Measurements from ENCODE around the gene PTTG1IP2. TPM values are rescaled to one million over a fixed set of nuclear protein-coding genes. Genes with fewer than 3 reads are reported as not detected.

Gene PTTG1IP2
- total and polyA plus RNA-seq, 2 donors (not counting 1 experiment from before 2014, with no cell fraction given), result not detected

DNA sequence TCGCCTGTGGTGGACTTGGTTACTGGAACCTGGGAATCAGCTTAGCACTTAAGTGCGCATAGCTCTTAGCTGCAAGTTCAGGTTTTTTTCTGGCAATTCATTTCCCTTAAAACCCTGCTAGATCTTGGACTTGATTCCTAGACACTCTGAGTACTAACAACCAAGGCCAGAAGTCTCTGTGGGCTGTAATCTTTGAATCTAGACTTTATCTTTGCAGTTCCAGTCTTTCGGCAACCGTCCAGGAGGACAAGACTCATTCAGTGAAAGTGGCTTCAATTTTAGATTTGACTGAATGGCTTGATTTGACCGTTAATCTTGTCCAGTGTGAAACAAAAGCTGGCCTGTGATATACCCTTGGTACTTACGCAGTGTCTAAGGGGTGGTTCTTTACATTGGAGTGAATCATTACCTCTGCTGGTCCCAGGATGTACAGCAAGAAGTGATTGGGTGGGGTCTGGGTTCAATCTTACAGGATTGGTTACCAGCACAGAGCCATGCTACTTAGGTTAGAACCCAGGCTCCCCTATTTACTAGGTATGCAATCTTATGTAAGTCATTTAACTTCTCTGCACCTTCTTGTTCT is 16.4 kb downstream of the PTTG1IP2 start:
- Histone ChIP-seq H3K79me2 (ENCODE audit: control insufficient read depth, insufficient read depth, low read length) (no peaks in the 10 kb centered on the region), H3K27ac (ENCODE audit: low read length in 2 of 2) (no peak overlapping the region), H3K4me3 (ENCODE audit: control extremely low read depth in 1 of 5, extremely low read depth in 1 of 5, insufficient read depth in 1 of 5, low read depth in 2 of 5, low read length in 4 of 5) (no peak overlapping the region), H3K4me1 (ENCODE audit: control insufficient read depth in 2 of 2, insufficient read depth in 2 of 2, low read length in 2 of 2) (no peaks in the 10 kb centered on the region), H3K27me3 (replicated peaks in 1 of 4; ENCODE audit: control extremely low read depth in 1 of 4, control insufficient read depth in 3 of 4, insufficient read depth in 4 of 4, low read length in 3 of 4) (peaks cover 0 to 4% (median 0%) of the 10 kb centered on the region in 4 experiments), H3K36me3 (replicated peaks in 1 of 2; ENCODE audit: control extremely low read depth in 1 of 2, control insufficient read depth in 1 of 2, extremely low read depth in 1 of 2, insufficient read depth in 2 of 2, low read length in 1 of 2) (no peaks in the 10 kb centered on the region), H3K9me3 (ENCODE audit: control extremely low read depth in 1 of 3, control insufficient read depth in 2 of 3, insufficient read depth in 1 of 3, low read length in 2 of 3) (no peaks in the 10 kb centered on the region), H4K20me1 (ENCODE audit: control insufficient read depth, insufficient read depth, low read length, poor library complexity, severe bottlenecking) (no peaks in the 10 kb centered on the region), H3K4me2 (replicated peaks; ENCODE audit: low read depth, low read length, poor library complexity, severe bottlenecking) (no peak overlapping the region), H3K9ac (ENCODE audit: low read length) (no peak overlapping the region), H2AFZ (ENCODE audit: insufficient read depth, low read depth, low read length, poor library complexity, severe bottlenecking) (no peak overlapping the region)
- no peaks in the 10 kb centered on the region for H3K4me1 Mint-ChIP-seq
- intact Hi-C loops (cut with micrococcal nuclease), result no loop called here
- no peak for DNase-seq
- no peak for ATAC-seq (ENCODE audit: low read depth)
- H3K27me3 Mint-ChIP-seq, result peaks cover 6% of the 10 kb centered on the region
- H3K9me3 Mint-ChIP-seq (ENCODE audit: insufficient read depth), result no peaks in the 10 kb centered on the region
- ChIA-PET POLR2A (no interaction called here), CTCF (no interaction called here)
- no peak for TF ChIP-seq EZH2 (IDR thresholded peaks at IDR 0.05; ENCODE audit: borderline replicate concordance, insufficient read depth, low read depth, low read length, poor library complexity, severe bottlenecking)
- TF ChIP-seq, protein P1, sequence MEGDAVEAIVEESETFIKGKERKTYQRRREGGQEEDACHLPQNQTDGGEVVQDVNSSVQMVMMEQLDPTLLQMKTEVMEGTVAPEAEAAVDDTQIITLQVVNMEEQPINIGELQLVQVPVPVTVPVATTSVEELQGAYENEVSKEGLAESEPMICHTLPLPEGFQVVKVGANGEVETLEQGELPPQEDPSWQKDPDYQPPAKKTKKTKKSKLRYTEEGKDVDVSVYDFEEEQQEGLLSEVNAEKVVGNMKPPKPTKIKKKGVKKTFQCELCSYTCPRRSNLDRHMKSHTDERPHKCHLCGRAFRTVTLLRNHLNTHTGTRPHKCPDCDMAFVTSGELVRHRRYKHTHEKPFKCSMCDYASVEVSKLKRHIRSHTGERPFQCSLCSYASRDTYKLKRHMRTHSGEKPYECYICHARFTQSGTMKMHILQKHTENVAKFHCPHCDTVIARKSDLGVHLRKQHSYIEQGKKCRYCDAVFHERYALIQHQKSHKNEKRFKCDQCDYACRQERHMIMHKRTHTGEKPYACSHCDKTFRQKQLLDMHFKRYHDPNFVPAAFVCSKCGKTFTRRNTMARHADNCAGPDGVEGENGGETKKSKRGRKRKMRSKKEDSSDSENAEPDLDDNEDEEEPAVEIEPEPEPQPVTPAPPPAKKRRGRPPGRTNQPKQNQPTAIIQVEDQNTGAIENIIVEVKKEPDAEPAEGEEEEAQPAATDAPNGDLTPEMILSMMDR (IDR thresholded peaks at IDR 0.05), result no peak
- WGBS (ENCODE audit: insufficient coverage), result 68% methylated on average over 5 of the region's 6 CpGs
- no peak overlapping the region for H3K4me3 Mint-ChIP-seq
- no peak overlapping the region for H3K27ac Mint-ChIP-seq

DNA sequence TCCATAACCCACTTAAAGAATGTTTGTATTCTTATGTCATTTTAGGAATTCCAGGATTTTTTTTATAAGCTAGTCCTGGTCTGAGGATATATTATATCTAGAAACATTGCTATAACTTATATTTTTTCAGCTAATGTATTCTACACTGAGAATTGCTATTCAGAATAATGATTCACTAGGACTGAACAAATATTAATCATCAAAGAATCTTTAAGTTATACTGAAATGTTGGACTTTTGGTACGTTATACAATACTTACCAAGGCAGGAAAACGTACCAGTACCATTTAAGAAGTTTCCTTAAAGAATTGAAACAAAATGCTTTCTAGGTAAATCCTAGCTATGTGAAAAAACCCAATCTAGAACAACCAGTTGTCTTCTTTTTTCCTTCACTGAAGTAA is 18.4 kb downstream of the PTTG1IP2 start:
- no peaks in the 10 kb centered on the region for H3K9me3 Mint-ChIP-seq (ENCODE audit: insufficient read depth)
- H3K27ac ChIP-seq (ENCODE audit: low read length in 2 of 2), result no peak overlapping the region

More for the DNA sequence above, 18.4 kb downstream of the PTTG1IP2 start:
- H4K20me1 ChIP-seq (ENCODE audit: control insufficient read depth, insufficient read depth, low read length, poor library complexity, severe bottlenecking), result no peaks in the 10 kb centered on the region
- no peaks in the 10 kb centered on the region for H3K36me3 ChIP-seq (replicated peaks in 1 of 2; ENCODE audit: control extremely low read depth in 1 of 2, control insufficient read depth in 1 of 2, extremely low read depth in 1 of 2, insufficient read depth in 2 of 2, low read length in 1 of 2)
- no peaks in the 10 kb centered on the region for H3K4me1 ChIP-seq (ENCODE audit: control insufficient read depth in 2 of 2, insufficient read depth in 2 of 2, low read length in 2 of 2)
- peaks cover 0 to 4% (median 0%) of the 10 kb centered on the region in 4 experiments for H3K27me3 ChIP-seq (replicated peaks in 1 of 4; ENCODE audit: control extremely low read depth in 1 of 4, control insufficient read depth in 3 of 4, insufficient read depth in 4 of 4, low read length in 3 of 4)
- no peak overlapping the region for H3K9ac ChIP-seq (ENCODE audit: low read length)
- Mint-ChIP-seq H3K27me3 (peaks cover 6% of the 10 kb centered on the region), H3K4me3 (no peak overlapping the region), H3K4me1 (no peaks in the 10 kb centered on the region), H3K27ac (no peak overlapping the region)
- ChIA-PET POLR2A (no interaction called here), CTCF (interaction anchor here (0.6 kb wide), 1 partner anchor 104 kb away, joined by 3 read pairs; no protein-coding TSS in a partner anchor)
- no peak overlapping the region for H2AFZ ChIP-seq (ENCODE audit: insufficient read depth, low read depth, low read length, poor library complexity, severe bottlenecking)
- WGBS (ENCODE audit: insufficient coverage), result no CpG with 5 or more reads among the region's 2 CpGs
- no peak overlapping the region for H3K4me2 ChIP-seq (replicated peaks; ENCODE audit: low read depth, low read length, poor library complexity, severe bottlenecking)
- no peak for ATAC-seq (ENCODE audit: low read depth)
- intact Hi-C loops (cut with micrococcal nuclease), result no loop called here
- no peak overlapping the region for H3K4me3 ChIP-seq (ENCODE audit: control extremely low read depth in 1 of 5, extremely low read depth in 1 of 5, insufficient read depth in 1 of 5, low read depth in 2 of 5, low read length in 4 of 5)
- no peaks in the 10 kb centered on the region for H3K79me2 ChIP-seq (ENCODE audit: control insufficient read depth, insufficient read depth, low read length)
- H3K9me3 ChIP-seq (ENCODE audit: control extremely low read depth in 1 of 3, control insufficient read depth in 2 of 3, insufficient read depth in 1 of 3, low read length in 2 of 3), result no peaks in the 10 kb centered on the region
- TF ChIP-seq EZH2 (IDR thresholded peaks at IDR 0.05; ENCODE audit: borderline replicate concordance, insufficient read depth, low read depth, low read length, poor library complexity, severe bottlenecking), result no peak
- TF ChIP-seq, protein P1 (IDR thresholded peaks at IDR 0.05), result no peak
- no peak for DNase-seq
